ENCODE results near the gene GID4.
A peak's percentile ranks its signal among the peaks of the same experiment; 100 is the strongest.
"Not testable (repeated sequence)": the region's sequence is repeated elsewhere in the genome, so short reads cannot be mapped to it uniquely, and the experiment has no call there.

Gene GID4

DNA sequence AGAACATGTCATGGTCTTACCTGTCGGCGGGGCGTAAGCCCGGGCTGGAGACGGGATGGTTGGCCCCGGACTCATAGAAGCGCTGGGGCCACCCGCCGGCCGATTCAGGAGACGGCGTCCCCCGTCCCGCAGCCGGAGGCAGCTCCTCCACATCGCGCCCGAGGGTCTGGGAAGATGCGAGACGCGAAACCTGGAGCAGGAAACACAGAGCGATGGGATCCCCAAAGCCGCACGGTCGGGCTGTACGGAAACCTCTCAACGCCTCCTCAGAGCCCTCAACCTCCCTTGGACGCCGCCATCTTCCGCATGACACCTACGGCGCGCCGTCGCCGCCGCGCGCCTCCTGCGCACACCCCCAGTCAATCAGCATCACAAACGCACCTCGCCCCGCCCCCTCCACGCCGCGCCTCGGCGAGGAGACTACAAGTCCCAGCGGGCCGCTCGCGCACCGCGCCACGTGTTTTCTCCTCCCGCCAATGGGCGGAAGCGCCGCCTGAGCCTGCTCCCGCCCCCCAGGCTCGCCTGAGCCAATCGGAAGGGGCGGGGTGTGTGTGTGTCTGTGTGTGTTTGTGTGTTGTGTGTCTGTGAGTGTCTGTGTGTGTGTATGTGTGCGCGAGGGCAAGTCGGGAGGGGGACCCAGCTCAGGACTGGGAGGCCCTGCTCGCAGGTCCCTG, at the start of gene GID4, which contains the start of gene ATPAF2:
TSS of gene GID4 (plus strand) at position 548 of the 674 bp plus-strand sequence. CDS start at position 605, 57 bp downstream.
TSS of gene ATPAF2 (minus strand) at position 308 of the 674 bp plus-strand sequence. CDS start at position 153, 155 bp downstream.
- peak; percentile 99 for DNase-seq

DNA sequence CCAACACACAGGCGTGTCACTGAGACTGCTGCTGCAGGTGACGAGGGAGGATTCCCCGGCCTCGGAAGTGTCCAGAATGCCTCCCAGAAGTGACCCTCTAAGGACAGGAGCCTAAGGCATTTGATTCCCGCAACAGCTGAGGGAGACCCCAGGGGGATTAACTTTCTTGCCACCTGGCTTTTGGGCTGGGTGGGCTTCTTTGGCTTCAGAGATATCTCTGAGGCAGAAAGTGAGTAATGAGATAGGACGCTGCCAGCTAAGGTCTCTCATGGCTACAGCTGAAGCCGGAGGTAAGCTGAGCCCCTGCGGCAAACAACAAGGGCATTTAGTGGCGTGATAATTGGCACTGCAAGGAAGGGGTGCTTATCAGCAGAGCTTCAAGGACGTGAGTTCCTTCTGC, 49.6 kb upstream of the GID4 start:
- no peak for DNase-seq

- DNase-seq = no peak
Observed at GRCh38 chr17:17990282-17990681, 48.9 kb upstream of the GID4 start.

DNA sequence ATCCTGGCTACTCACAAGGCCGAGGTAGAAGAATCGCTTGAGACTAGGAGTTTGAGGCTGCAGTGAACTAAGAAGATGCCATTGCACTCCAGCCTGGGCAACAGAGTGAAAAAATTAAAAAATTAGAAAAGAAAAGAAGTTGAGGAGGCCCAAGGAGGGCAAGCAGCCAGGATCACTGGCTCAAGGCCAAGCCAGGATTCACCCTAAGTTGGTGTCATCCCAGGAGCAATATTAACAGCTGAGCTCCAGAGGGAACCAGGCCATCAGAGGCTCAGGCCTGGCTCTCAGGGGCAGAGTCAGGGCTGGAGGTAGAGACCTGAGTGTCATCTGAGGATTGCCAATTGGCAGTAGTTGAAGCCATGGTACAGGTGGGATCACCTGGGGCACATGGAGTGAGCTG, 45.8 kb upstream of the GID4 start:
- no peak for DNase-seq

- DNase-seq = no peak
Observed at GRCh38 chr17:17993852-17994251, 45.4 kb upstream of the GID4 start.

GRCh38 chr17:17994271-17995069, 44.7 kb upstream of the GID4 start:
- DNase-seq = no peak

DNA sequence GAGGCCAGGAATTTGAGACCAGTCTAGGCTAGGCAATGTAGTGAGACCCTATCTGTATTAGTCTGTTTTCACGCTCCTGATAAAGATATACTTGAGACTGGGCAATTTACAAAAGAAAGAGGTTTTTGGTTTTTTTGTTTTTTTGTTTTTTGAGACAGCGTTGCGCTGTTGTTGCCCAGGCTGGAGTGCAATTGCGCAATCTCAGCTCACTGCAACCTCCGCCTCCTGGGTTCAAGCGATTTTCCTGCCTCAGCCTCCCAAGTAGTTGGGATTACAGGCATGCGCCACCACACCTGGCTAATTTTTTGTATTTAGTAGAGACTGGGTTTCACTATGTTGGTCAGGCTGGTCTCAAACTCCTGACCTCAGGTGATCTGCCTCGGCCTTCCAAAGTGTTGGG, 43.3 kb upstream of the GID4 start:
- DNase-seq = not testable (repeated sequence)

GRCh38 chr17:17998934-17999333, 40.3 kb upstream of the GID4 start:
- no peak for DNase-seq

DNA sequence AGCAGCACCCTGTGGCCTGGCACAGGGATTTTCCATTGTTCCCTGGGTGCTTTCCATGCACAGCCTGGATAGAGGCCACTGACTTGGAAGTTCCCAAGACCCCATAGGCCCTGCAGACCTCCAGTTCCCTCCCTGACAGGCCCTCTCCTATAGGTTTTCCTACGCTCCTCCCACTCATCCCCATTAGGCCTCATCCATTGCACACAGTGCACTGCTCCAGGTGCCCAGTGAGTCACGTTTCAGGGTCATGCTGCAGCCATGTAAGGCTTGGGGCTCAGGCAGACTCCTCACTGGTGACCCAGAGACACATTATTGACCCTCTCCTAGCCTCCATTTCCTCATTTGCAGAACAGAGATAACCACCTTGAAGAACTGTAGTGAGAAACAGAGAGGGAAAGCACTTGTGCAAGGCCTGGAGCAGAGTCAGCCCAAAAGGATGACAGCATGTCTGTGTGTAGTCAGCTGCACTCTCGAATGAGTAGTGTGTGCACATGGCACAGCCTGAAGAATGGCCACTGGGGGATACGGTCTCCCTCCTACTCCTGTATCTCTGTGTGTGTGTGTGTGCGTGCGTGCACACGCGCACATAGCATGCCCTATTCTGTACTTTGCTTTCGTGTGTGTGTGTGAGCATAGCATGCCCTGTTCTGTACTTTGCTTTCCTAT, 39.7 kb upstream of the GID4 start:
- DNase-seq = no peak

- no peak for DNase-seq
Observed at GRCh38 chr17:18000030-18000408, 39.2 kb upstream of the GID4 start.

- no peak for DNase-seq
Observed at GRCh38 chr17:18002171-18002570, 37.0 kb upstream of the GID4 start.

DNA sequence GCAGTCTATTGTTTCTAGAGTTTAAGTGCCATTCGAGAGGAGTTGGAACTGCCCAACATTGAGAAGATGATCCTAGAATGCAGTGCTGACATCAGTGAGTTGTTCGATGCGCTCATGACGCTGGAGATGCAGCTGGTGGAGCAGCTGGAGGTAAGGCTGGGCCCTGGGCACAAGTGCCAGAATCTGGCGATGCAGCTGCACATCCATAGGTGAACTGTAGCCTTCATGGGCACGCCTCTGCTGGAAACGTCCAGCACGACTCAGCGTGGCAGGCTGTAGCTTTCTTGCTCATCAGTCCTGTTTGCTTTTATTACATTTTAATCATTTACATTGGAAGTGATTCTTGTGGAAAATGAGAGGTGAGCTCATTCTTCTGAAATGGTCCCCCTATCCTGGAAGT, 34.9 kb upstream of the GID4 start:
- DNase-seq = peak; percentile 87

- no peak for DNase-seq
Observed at GRCh38 chr17:18004884-18005305, 34.3 kb upstream of the GID4 start.

- no peak for DNase-seq
Observed at GRCh38 chr17:18005496-18005895, 33.7 kb upstream of the GID4 start.

DNA sequence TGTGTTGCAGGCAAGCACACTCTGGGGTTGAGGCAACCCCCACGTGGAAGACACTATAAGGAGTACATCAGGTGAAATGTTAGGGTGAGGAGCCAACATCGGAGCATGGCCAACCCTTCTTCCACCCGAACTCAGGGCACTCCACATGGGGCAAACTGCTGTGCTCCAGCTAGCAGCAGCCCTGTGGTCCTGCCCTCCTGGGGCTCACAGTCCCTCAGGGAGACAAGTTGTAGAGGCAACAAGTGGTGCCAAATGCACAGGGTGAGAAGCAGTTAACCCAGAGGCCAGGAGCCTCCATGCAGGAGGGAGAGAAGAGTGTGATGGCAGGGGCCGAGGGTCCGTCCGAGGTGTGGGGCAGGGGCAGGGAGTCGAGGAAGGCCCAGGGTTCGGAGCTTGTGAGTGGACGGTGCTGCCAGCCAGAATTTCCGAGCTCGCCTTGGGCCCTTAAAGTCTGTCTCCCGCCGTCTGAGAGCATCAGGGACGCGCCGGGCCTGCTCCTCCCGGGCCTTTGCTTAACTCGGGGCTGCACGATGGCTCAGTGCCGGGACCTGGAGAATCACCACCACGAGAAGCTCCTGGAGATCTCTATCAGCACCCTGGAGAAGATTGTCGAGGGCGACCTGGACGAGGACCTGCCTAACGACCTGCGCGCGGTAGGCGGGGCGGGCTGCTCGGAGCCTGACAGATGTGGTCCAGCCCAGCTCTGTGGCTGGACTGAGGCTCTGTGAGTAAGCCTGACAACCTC, 32.5 kb upstream of the GID4 start:
- no peak for DNase-seq

DNA sequence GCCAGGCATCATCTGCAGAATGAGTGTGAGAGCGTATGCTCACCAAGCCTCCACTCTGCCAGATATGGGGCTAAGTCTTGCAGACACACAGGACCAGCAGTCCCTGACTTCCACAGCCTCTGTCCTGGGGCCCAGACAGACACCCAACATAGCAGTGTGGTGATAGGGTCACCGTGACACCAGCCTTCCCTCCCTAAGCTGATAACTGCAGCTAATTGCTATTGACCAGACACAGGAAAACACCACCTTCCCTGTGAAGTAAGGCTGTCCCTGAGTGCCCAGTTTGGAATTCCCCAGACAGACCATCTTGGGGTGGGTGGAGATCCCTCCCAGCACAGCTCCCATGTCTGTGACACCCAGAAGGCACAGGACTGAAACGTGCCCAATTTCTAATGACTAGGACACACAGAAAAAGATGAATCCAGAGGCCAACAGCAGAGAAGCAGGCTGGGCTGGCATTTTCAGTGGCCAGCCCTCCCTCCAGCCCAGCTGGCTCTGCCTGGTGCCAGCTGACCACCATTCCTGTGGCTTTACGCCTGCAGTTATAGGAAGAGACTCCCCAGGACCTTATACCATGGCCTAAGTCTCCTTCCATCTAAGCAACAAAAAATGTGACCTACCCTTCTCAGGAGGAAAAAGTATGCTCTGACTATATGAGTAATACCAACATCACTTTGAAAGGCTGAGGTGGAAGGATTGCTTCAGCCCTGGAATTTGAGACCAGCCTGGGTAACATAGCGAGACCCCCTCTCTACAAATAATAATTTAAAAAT, 30.5 kb upstream of the GID4 start:
- no peak for DNase-seq

DNA sequence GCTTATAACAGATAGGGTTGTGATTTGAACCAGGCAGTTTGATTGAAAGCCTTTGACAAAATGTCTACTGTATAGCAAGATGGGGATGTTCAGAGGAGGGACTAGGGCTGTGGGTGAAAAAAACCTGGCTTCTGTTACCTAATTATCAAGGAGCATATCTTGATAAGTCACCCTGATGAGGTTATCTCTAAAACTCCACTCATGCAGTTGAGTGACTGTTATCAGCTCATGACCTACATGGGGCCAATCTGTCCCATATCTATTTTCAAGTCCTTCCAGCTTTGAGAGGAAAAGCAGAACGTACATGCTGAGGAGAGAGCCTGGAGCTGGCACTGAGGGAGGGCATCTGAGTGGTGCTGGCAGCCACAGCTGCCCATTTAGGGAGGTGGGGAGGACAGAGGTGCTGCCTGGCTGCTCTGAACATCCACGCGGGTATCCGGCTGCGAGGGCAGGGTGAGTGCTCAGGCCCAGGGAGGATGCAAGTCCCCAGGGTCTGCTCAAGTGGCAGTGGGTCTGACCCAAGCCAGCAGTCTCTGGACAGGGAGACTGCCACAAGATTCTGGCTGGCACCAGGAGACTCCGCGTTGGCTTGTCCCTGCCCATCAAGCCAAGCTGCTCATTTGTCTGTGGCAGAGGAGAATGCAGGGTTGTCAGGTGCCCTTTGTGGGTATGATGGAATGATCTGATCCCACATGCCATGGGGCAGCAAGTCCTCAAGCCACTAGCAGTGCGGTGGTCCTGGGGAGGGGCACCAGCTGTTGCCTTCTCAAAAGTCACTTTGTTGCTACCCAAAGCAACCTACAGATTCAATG, 29.4 kb upstream of the GID4 start:
- no peak for DNase-seq

- DNase-seq = no peak
Observed at GRCh38 chr17:18011286-18011685, 27.9 kb upstream of the GID4 start.

GRCh38 chr17:18014006-18014405, 25.2 kb upstream of the GID4 start:
- no peak for DNase-seq

GRCh38 chr17:18015593-18015992, 23.6 kb upstream of the GID4 start:
- no peak for DNase-seq

DNA sequence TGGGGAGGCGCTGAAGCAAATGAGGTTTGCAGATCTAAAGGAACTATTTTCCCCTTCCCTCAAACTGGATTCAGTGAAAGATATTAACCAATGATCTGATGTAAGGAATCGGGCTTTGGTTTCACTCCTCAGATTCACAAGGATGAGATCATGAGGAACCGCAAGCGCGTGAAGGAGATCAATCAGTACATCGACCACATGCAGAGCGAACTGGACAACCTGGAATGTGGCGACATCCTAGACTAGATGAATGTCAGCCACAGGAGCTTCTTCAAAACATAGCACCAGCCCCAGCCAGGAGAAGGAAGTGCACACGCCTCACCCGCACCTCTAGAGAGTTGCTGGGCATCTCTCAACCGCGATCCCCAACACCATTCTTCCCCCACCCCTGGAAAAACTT, 22.8 kb upstream of the GID4 start:
- DNase-seq = no peak

Data from NCI-H1105 (cell line).